ENCODE measurements around the gene PARP6.

PARP6 gene, protein sequence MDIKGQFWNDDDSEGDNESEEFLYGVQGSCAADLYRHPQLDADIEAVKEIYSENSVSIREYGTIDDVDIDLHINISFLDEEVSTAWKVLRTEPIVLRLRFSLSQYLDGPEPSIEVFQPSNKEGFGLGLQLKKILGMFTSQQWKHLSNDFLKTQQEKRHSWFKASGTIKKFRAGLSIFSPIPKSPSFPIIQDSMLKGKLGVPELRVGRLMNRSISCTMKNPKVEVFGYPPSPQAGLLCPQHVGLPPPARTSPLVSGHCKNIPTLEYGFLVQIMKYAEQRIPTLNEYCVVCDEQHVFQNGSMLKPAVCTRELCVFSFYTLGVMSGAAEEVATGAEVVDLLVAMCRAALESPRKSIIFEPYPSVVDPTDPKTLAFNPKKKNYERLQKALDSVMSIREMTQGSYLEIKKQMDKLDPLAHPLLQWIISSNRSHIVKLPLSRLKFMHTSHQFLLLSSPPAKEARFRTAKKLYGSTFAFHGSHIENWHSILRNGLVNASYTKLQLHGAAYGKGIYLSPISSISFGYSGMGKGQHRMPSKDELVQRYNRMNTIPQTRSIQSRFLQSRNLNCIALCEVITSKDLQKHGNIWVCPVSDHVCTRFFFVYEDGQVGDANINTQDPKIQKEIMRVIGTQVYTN

GRCh38 chr15:72272213-72272996 lies at the start of gene PARP6:
Gene PARP6 (minus strand): TSS chr15:72272554. CDS start chr15:72267477, 5,077 bp downstream.
- peak; percentile 99 for DNase-seq (ENCODE audit: low spot score)

DNA sequence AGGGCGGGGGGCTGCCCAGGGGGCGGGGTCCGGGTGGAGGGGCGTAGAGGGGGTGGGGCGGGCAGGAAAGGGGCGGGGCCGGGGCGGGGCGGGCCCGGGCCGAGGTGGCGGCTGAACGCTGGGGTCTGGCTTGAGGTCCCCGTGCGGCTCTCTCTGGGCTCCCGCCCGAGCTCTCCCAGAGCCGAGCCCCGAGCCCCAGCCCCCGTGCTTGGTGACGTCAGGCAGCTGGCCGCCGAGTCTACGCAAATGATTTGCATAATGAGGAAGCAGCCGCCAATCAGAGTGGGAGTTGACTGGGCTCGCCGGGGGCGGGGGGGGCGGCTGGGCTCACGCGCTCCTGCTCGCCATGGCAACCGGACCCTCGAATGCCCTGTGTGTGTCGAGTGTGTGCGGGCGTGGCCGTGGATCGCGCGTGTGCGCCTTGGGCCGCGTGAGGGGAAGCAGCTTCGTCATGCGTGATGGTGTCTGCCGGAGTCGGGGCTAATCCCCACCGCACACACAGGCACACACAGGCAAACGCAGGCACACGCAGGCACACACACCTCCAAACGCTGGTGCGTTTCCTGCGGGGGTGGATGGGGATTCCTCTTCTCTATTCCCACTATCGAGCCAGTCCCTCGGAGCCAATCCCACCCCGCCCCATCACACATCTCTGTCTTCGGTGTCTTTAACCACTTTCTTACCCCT lies 47.8 kb upstream of the PARP6 start, which contains the start of gene CELF6:
TSS of gene CELF6 (minus strand) at position 173 of the 687 bp plus-strand sequence. CDS start 283 bp downstream, outside the sequence.
- DNase-seq (ENCODE audit: low spot score) = peak; percentile 76

GRCh38 chr15:72319360-72319984 lies 47.1 kb upstream of the PARP6 start:
- DNase-seq (ENCODE audit: low spot score) = peak; percentile 38

GRCh38 chr15:72318408-72318942 lies 46.1 kb upstream of the PARP6 start:
- no peak for DNase-seq (ENCODE audit: low spot score)

- DNase-seq (ENCODE audit: low spot score) = no peak
These were observed 43.5 kb upstream of the PARP6 start for GRCh38 chr15:72315706-72316370.

- no peak for DNase-seq (ENCODE audit: low spot score)
These were observed 41.5 kb upstream of the PARP6 start for GRCh38 chr15:72313881-72314280.

DNA sequence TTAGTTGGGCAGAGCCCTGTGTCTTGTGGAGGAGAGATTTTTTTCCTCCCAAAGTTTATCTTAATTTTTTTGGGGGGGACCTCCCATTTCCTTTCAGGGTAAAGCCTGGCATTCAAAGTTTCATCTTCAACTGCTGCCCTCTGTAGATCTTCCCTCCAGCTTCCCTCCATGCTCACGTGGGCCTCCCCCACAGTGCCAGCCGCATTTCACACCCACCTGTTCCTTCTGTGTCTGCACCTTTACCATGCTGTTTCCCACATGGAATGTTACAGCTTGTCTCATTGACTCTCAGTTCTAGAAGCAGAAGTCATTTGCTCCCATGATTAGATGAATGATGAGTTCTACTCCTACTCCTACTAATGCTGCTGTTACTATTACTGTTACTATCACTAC lies 41.1 kb upstream of the PARP6 start:
- no peak for DNase-seq (ENCODE audit: low spot score)

DNA sequence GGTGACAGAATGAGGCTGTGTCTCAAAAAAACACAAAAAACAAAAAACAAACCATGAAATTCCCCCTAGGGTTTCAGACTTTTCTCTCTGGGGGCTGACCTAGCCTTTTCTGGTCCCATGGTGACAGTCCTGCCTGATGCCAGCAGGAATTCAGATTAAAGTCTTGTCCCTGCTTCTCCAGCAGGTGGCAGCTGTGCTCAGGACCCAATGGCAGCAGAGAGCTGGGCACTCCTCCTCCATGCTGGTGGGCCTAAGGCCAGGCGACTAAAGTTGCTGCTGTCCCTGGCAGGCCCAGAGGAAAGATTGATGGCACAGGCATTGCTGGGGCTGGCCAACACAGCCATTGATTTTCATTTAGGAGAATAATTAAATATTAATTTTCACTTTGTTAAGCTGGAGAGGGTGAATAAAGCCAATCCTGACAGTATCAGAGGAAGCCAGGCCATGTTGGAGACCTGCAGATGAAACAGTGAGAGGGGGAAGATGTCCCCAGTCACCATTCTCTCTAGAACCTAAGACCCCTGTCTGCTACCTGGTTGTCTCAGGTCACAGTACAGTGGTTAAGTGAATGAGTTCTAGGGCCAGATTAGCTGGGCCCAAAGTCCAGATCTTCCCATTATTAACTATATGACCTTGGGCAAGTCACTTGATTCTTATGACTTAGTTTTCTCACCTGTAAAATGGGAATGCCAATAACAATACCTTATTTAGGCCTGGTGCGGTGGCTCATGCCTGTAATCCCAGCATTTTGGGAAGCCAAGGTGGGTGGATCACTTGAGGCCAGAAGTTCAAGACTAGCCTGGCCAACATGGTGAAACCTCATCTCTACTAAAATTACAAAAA lies 40.5 kb upstream of the PARP6 start:
- DNase-seq (ENCODE audit: low spot score) = peak; percentile 61

DNA sequence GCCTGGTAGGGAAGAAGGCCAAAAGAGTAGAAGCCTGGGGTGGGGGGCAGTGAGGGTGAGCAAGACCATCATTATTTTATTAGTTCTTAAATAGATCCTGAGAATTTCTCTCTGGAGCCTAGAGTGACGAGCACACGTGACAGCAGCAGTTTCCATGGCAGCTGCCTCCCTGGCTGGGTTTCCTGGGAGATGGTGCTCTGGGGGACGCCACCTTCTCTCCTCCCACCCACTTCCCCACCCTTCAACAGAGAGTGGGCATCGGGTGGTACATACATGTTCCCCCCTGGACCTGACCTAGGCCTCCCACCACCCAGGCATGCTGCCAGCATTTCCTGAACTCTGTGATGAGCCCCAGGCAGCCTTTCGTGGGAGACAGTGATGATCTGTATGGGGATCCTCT lies 34.7 kb upstream of the PARP6 start:
- DNase-seq (ENCODE audit: low spot score) = no peak

DNA sequence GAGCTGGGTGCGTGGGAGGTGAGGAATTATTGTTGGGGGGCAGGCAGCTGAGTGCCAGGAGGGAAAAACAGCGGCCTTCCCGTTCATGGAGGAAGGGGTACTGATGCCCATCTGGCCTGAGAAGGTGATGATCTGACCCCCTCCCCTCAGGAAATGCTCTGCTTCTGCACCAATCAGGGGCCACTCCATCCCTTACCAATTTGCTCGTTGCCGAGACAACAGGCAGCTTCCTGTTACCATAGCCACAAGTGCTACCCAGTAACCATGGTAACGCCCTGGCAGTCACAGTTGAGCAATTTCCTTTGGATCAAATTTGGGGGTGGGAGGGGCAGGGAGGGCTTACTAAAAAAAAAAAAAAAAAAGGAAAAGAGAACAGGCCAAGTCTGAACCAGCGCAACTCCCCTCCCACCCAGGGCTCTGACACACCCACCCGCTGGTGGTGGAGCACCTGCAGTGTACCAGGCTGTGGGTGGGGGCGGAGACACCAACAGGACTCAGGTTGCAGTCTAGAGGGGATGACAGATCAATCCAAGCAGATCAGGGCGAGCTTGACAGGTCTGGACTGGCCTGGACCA lies 33.9 kb upstream of the PARP6 start:
- peak; percentile 75 for DNase-seq (ENCODE audit: low spot score)

DNA sequence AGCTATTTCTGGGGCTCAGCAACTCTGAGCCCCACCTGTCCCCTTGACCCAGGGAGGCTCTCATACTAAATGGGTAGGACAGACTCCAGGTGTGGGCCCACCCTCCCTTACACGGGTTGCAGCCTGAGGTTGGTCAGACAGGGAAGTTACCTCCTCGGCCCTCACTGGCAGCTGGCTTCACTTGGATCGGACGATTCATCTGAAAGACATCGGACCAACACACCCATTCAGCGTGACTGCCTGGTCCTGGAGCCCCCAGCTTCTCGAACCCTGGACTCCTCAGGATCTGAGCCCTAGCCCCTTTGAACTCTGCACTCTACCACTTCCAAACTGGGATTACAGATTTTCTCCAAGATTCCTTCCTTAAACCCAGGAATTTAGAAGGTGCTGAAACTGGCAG lies 32.2 kb upstream of the PARP6 start:
- DNase-seq (ENCODE audit: low spot score) = no peak

DNA sequence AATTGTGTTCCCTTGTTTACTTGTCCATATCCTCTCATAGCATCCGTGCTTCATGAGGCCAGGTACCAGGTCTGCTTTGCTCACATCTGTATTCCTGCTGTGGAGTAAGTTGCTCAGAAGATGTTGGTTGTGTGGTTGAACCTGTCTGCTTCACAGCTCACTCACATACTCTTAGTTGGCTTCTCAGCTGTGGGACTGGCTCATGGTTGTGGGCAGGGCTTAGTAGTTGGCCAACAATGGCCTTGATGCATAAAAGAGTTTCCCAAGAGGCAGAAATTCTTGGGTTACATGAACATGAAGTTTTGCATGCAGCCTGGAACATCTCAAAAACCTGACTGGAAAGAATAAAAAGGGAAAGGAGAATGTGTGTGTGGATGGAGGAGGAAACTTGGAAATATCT lies 30.6 kb upstream of the PARP6 start:
- no peak for DNase-seq (ENCODE audit: low spot score)

- no peak for DNase-seq (ENCODE audit: low spot score)
These were observed 17.4 kb upstream of the PARP6 start for GRCh38 chr15:72289597-72290325.

DNA sequence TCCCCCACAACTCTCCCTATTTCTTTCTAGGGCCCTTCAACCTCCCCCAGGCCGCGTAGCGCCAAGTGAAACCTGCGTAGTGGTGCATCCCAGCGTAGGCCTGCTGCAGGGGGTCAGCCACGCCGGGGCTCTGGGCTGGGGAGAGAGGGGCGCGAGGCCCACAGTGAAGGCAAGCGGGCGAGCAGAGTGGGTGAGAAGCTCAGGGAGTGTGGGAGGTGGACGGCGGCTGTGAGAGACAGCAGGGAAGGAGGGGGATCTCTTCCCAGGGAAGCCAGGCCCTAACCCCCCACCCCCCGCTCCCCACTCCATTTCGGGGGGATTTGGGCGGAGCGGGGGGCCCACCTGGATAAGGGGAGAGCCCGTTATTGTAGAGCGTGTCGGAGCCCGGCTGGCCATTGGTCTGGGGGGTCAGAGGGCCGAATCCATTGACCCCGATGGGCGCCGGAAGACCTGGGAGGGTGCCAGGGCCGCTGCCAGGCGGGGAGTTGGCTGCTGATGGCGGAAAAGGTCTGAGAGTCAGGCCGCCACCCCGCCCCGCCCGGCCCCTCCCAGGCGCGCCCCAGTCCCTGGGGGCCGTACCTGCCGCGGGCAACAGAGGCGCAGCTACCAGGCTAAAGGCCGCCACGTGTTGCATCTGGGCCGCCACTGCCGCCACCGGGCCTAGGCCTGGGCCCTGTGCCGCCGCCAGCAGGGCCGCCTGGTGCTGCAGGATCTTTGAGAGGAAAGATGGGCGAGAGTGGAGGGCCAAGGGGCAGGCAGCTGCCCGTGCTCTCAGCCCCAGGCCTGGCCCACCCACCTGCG lies 16.6 kb upstream of the PARP6 start:
- DNase-seq (ENCODE audit: low spot score) = no peak

GRCh38 chr15:72285927-72286516 lies 13.7 kb upstream of the PARP6 start:
- DNase-seq (ENCODE audit: low spot score) = peak; percentile 48

- no peak for DNase-seq (ENCODE audit: low spot score)
These were observed 13.0 kb upstream of the PARP6 start for GRCh38 chr15:72285402-72285801.

DNA sequence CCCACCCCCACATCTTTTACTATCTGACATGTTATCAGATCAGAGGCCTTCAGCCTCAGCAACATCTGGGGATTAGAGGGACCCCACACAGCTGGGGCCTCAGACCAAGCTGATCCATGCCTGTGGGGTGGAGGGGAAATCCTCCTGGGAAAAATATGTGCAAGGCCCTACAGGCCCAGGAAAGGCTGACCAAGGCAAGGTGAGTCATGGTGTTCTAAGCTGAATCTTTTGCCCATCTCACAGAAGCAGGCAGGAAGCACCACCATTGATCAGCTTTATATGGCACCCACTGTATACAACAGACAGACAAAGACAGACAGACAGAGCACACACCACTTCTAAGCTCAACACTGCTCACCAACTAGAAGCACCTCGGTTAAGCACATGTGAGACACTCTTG lies 12.4 kb upstream of the PARP6 start:
- no peak for DNase-seq (ENCODE audit: low spot score)

GRCh38 chr15:72281713-72282112 lies 9.4 kb upstream of the PARP6 start:
- DNase-seq (ENCODE audit: low spot score) = no peak
